ENCODE measurements around the gene NEIL3.

NEIL3 gene

GRCh38 chr4:177369372-177369771 lies 59.7 kb downstream of the NEIL3 start:
- DNase-seq (ENCODE audit: low spot score), result no peak

GRCh38 chr4:177371461-177371860 lies 61.8 kb downstream of the NEIL3 start:
- DNase-seq (ENCODE audit: low spot score), result no peak

GRCh38 chr4:177374966-177375365 lies 65.3 kb downstream of the NEIL3 start:
- no peak for DNase-seq (ENCODE audit: low spot score)

GRCh38 chr4:177375372-177375771 lies 65.7 kb downstream of the NEIL3 start:
- no peak for DNase-seq (ENCODE audit: low spot score)

- no peak for DNase-seq (ENCODE audit: low spot score)
Observed at GRCh38 chr4:177376024-177376423, 66.3 kb downstream of the NEIL3 start.

- no peak for DNase-seq (ENCODE audit: low spot score)
Observed at GRCh38 chr4:177380730-177381287, 71.1 kb downstream of the NEIL3 start.

- DNase-seq (ENCODE audit: low spot score), result no peak
Observed at GRCh38 chr4:177381762-177382310, 72.2 kb downstream of the NEIL3 start.

- no peak for DNase-seq (ENCODE audit: low spot score)
Observed at GRCh38 chr4:177384856-177385397, 75.3 kb downstream of the NEIL3 start.

GRCh38 chr4:177385576-177386277 lies 76.1 kb downstream of the NEIL3 start:
- no peak for DNase-seq (ENCODE audit: low spot score)

GRCh38 chr4:177386278-177386815 lies 76.7 kb downstream of the NEIL3 start:
- DNase-seq (ENCODE audit: low spot score), result no peak

- DNase-seq (ENCODE audit: low spot score), result peak; percentile 17
Observed at GRCh38 chr4:177391287-177391686, 81.6 kb downstream of the NEIL3 start.

- DNase-seq (ENCODE audit: low spot score), result no peak
Observed at GRCh38 chr4:177391953-177392352, 82.3 kb downstream of the NEIL3 start.

- DNase-seq (ENCODE audit: low spot score), result no peak
Observed at GRCh38 chr4:177393236-177393635, 83.6 kb downstream of the NEIL3 start.

GRCh38 chr4:177396352-177396751 lies 86.7 kb downstream of the NEIL3 start:
- no peak for DNase-seq (ENCODE audit: low spot score)

- DNase-seq (ENCODE audit: low spot score), result no peak
Observed at GRCh38 chr4:177400030-177400429, 90.4 kb downstream of the NEIL3 start.

- DNase-seq (ENCODE audit: low spot score), result no peak
Observed at GRCh38 chr4:177401658-177402273, 92.1 kb downstream of the NEIL3 start.

GRCh38 chr4:177403746-177404145 lies 94.1 kb downstream of the NEIL3 start:
- DNase-seq (ENCODE audit: low spot score), result no peak

- DNase-seq (ENCODE audit: low spot score), result no peak
Observed at GRCh38 chr4:177404342-177404741, 94.7 kb downstream of the NEIL3 start.

GRCh38 chr4:177404986-177405385 lies 95.3 kb downstream of the NEIL3 start:
- no peak for DNase-seq (ENCODE audit: low spot score)

- DNase-seq (ENCODE audit: low spot score), result no peak
Observed at GRCh38 chr4:177405508-177405907, 95.8 kb downstream of the NEIL3 start.

- DNase-seq (ENCODE audit: low spot score), result no peak
Observed at GRCh38 chr4:177408023-177408422, 98.3 kb downstream of the NEIL3 start.

- no peak for DNase-seq (ENCODE audit: low spot score)
Observed at GRCh38 chr4:177410566-177410965, 100.9 kb downstream of the NEIL3 start.

- no peak for DNase-seq (ENCODE audit: low spot score)
Observed at GRCh38 chr4:177411996-177412395, 102.3 kb downstream of the NEIL3 start.

Data from AG20443 (cell line).